GM23248 (cell line): Measurements from ENCODE around the gene SLMAP.
"Not testable (repeated sequence)": the region's sequence is repeated elsewhere in the genome, so short reads cannot be mapped to it uniquely, and the experiment has no call there.

Experiments
- EZH2 ChIP-seq: fragments of 200-600 bp; sonication (generic); IDR thresholded peaks from 2 replicates; pipeline ENCODE4 v1.6.1; 2018; ENCODE audit warnings: antibody characterized with exemption, mild to moderate bottlenecking; ENCODE audit not compliant: insufficient read depth, poor library complexity, severe bottlenecking
- EZH2phosphoT487 ChIP-seq: fragments of 200-600 bp; sonication (generic); IDR thresholded peaks from 2 replicates; pipeline ENCODE4 v1.6.1; 2018; ENCODE audit warnings: antibody characterized with exemption, moderate library complexity, mild to moderate bottlenecking, low read depth; ENCODE audit not compliant: insufficient read depth

GRCh38 chr3:57869110-57869509 is 113.0 kb downstream of the SLMAP start:
- not testable (repeated sequence) for TF ChIP-seq EZH2phosphoT487, EZH2
